A673 (cell line): ENCODE results near the gene MEGF8. TPM values are rescaled to one million over a fixed set of nuclear protein-coding genes. Genes with fewer than 3 reads are reported as not detected.

ENCODE experiments used
- BruUV-seq: library from RNA; stranded (reverse); fragments of 400-500 nt; replicated peaks from 2 replicates; lab custom pipeline; 2021; lab: Mats Ljungman, UMichigan
- CTCF ChIA-PET: fragments of 300-600 bp; sonication (Branson Sonifier 250); formaldehyde crosslinking; loops from one replicate; lab custom pipeline; 2022; ENCODE audit warnings: antibody characterized with exemption; lab: Charles Lee
- POLR2A ChIA-PET: fragments of 300-600 bp; sonication (Branson Sonifier 250); formaldehyde crosslinking; loops from one replicate; lab custom pipeline; 2022; ENCODE audit warnings: antibody characterized with exemption; ENCODE audit not compliant: low non-redundant PET; lab: Charles Lee
- DNase-seq: peaks from one replicate; pipeline ENCODE4 v3.0.0-alpha.2; 2015; ENCODE audit warnings: low spot score
- H3K27ac ChIP-seq: fragments of 200-600 bp; sonication (generic); 2 replicates; pipeline ENCODE4 v1.5.1; 2016; ENCODE audit warnings: mixed run types, low read depth, mild to moderate bottlenecking, mixed read lengths, antibody characterized with exemption, low read length; ENCODE audit not compliant: poor library complexity, severe bottlenecking
- H3K27me3 ChIP-seq: fragments of 200-600 bp; sonication (generic); replicated peaks from 2 replicates; pipeline ENCODE4 v1.6.1; 2017; ENCODE audit warnings: mixed run types, low read depth, mild to moderate bottlenecking, mixed read lengths, antibody characterized with exemption, low read length; ENCODE audit not compliant: insufficient read depth, poor library complexity
- H3K36me3 ChIP-seq: fragments of 200-600 bp; sonication (generic); 2 replicates; pipeline ENCODE4 v1.6.1; 2016; ENCODE audit warnings: mixed run types, mild to moderate bottlenecking, mixed read lengths, antibody characterized with exemption, low read length; ENCODE audit not compliant: insufficient read depth, poor library complexity, severe bottlenecking
- H3K4me1 ChIP-seq: fragments of 200-600 bp; sonication (generic); 2 replicates; pipeline ENCODE4 v1.6.1; 2017; ENCODE audit warnings: mixed run types, mild to moderate bottlenecking, mixed read lengths, antibody characterized with exemption, low read length; ENCODE audit not compliant: insufficient read depth, poor library complexity, severe bottlenecking
- H3K4me3 ChIP-seq: fragments of 200-600 bp; sonication (generic); 2 replicates; pipeline ENCODE4 v1.5.1; 2016; ENCODE audit warnings: low read depth, mixed run types, mild to moderate bottlenecking, mixed read lengths, low read length; ENCODE audit not compliant: poor library complexity, severe bottlenecking
- H3K9me3 ChIP-seq: fragments of 200-600 bp; sonication (generic); 2 replicates; pipeline ENCODE4 v1.6.1; 2016; ENCODE audit warnings: mixed run types, low read depth, mild to moderate bottlenecking, mixed read lengths, antibody characterized with exemption, low read length; ENCODE audit not compliant: poor library complexity, severe bottlenecking
- EZH2 ChIP-seq: fragments of 200-600 bp; sonication (generic); IDR thresholded peaks from 2 replicates; pipeline ENCODE4 v1.6.1; 2017; ENCODE audit warnings: borderline replicate concordance, low read depth, mild to moderate bottlenecking, mixed read lengths, antibody characterized with exemption, low read length; ENCODE audit not compliant: poor library complexity, severe bottlenecking
- intact Hi-C: fragments of 100-400 bp; cut with micrococcal nuclease; formaldehyde crosslinking; loops from one replicate; pipeline ENCODE4 v1.10.0; 2022; ENCODE audit not compliant: unreplicated experiment
- total RNA-seq: library from RNA; stranded (reverse); gene quantifications from 2 replicates; pipeline ENCODE4 v1.2.3, GENCODE V29; 2021
- TF ChIP-seq, protein P1 (sequence below): fragments of 300-800, 200-600 bp; sonication (generic); conservative IDR thresholded peaks from 2 replicates; pipeline ENCODE4 v1.5.1; 2017; ENCODE audit warnings: low read depth, mild to moderate bottlenecking, antibody characterized with exemption, low read length, moderate library complexity, mixed read lengths

MEGF8 gene
- total RNA-seq, 1 experiment from 2014 or later: 28.5 TPM

DNA sequence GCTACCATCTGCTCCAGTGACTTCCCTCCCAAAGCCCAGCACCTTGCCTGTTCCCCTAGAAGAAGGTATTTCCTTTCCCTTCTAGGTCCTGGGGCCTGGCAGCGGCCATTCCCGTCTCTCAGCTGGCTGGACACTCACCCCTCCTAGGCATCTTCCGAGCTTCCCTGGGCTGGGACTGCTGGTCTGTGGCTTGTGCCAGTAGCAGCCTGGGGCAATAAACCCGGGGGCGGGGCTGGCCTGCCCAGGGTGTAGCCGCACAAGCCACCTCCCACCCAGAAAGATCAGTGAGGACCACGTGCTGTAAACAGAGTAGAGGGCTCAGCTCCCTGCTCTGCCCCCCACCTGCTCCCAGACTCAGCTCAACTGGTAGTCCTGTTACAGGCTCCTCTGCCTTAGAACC lies 86.8 kb downstream of the MEGF8 start:
- BruUV-seq: no TSS peak
- Histone ChIP-seq H3K27me3 (no peaks in the 10 kb centered on the region), H3K4me1 (no peaks in the 10 kb centered on the region), H3K27ac (no peak overlapping the region), H3K4me3 (no peak overlapping the region), H3K36me3 (no peaks in the 10 kb centered on the region), H3K9me3 (no peaks in the 10 kb centered on the region)
- ChIA-PET POLR2A (no interaction called here), CTCF (no interaction called here)
- intact Hi-C loops: no loop called here
- DNase-seq: no peak
- TF ChIP-seq, protein P1, sequence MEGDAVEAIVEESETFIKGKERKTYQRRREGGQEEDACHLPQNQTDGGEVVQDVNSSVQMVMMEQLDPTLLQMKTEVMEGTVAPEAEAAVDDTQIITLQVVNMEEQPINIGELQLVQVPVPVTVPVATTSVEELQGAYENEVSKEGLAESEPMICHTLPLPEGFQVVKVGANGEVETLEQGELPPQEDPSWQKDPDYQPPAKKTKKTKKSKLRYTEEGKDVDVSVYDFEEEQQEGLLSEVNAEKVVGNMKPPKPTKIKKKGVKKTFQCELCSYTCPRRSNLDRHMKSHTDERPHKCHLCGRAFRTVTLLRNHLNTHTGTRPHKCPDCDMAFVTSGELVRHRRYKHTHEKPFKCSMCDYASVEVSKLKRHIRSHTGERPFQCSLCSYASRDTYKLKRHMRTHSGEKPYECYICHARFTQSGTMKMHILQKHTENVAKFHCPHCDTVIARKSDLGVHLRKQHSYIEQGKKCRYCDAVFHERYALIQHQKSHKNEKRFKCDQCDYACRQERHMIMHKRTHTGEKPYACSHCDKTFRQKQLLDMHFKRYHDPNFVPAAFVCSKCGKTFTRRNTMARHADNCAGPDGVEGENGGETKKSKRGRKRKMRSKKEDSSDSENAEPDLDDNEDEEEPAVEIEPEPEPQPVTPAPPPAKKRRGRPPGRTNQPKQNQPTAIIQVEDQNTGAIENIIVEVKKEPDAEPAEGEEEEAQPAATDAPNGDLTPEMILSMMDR: no peak
- TF ChIP-seq EZH2: no peak

DNA sequence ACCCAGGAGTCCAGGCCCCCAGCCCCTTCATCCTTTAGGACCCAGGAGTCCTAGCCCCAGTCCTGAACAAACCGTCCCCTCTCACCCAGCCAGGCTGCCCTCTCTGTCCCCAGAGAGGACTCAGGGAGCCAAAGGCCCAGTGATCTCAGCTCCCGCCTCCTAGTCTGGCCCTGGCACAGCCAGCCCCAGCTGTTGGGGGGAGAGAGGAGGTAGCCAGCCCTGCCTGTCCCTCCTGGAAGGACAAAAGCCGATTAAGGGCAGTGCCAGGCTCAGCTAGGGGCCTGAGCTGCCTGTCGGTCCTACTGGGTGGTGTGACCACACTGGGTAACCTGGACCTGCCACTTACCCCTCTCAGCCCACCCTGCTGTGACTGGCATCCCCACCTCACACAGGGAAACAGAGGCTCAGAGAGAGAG lies 87.2 kb downstream of the MEGF8 start:
- POLR2A ChIA-PET: no interaction called here
- CTCF ChIA-PET: no interaction called here
- H3K27me3 ChIP-seq: no peaks in the 10 kb centered on the region
- H3K9me3 ChIP-seq: no peaks in the 10 kb centered on the region
- TF ChIP-seq EZH2: no peak
- TF ChIP-seq, protein P1: no peak
- no TSS peak for BruUV-seq
- no peaks in the 10 kb centered on the region for H3K4me1 ChIP-seq
- no peak for DNase-seq
- intact Hi-C loops: no loop called here
- H3K4me3 ChIP-seq: no peak overlapping the region
- no peaks in the 10 kb centered on the region for H3K36me3 ChIP-seq
- no peak overlapping the region for H3K27ac ChIP-seq

DNA sequence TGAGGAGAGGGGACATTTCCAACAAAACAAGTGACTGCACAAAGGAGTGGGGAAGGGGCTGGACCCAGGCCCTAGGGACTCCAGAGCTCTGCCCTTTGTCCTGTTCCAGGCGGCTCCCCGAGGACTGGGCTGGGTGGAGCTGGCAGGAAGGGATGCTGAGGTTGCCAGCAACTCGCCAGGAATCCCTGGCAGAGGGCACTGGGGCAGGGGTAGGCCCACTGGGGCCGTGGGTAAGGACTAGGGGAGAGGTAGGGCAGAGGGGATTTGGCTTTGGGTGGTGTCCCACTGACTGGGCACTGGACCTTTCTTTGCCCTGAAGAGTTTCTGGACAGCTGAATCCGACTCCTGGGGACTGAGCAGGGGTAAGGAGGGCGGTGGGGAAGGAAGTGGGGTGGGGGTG lies 93.9 kb downstream of the MEGF8 start:
- no peak overlapping the region for H3K27ac ChIP-seq
- H3K9me3 ChIP-seq: no peaks in the 10 kb centered on the region
- ChIA-PET CTCF (interaction anchor here (0.6 kb wide), 2 partner anchors 35 to 1135 kb away, joined by 3 to 4 read pairs; no protein-coding TSS in a partner anchor), POLR2A (interaction anchor here (0.6 kb wide), 1 partner anchor 138 kb away, joined by 9 read pairs; no protein-coding TSS in a partner anchor)
- no peak overlapping the region for H3K4me3 ChIP-seq
- intact Hi-C loops: no loop called here
- DNase-seq: no peak
- BruUV-seq: no TSS peak
- TF ChIP-seq, protein P1: no peak
- TF ChIP-seq EZH2: no peak
- peaks cover 17% of the 10 kb centered on the region for H3K4me1 ChIP-seq
- H3K36me3 ChIP-seq: no peaks in the 10 kb centered on the region
- H3K27me3 ChIP-seq: no peaks in the 10 kb centered on the region
